ENCODE data around the gene SMAD3.

The SMAD3 gene

DNA sequence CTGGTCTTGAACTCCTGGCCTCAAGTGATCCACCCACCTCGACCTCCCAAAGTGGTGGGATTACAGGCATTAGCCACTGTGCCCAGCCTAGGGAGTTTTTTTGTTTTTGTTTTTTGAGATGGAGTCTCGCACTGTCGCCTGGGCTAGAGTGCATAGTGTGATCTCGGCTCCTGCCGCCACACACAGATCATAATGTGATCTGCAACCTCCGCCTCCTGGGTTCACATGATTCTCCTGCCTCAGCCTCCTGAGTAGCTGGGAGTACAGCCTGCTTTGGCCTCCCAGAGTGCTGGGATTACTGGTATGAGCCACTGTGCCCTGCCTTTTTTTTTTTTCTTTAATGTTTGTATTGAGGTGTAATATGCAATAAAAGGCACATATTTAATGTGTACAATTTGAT is 78.2 kb downstream of the SMAD3 start:
- H3K9me3 ChIP-seq (ENCODE audit: insufficient read depth, low read length) = no peaks in the 10 kb centered on the region
- H3K4me1 ChIP-seq (ENCODE audit: insufficient read depth, insufficient read length) = peaks cover 31% of the 10 kb centered on the region
- H3K4me3 ChIP-seq (ENCODE audit: insufficient read length, low read depth) = no peak overlapping the region
- H3K27me3 ChIP-seq (ENCODE audit: insufficient read depth, insufficient read length) = no peaks in the 10 kb centered on the region
- no peak for TF ChIP-seq ZNF274 (IDR thresholded peaks at IDR 0.05; ENCODE audit: low read depth, low read length)
- no peak for TF ChIP-seq YY1 (IDR thresholded peaks at IDR 0.05; ENCODE audit: insufficient read depth, insufficient read length)
- no peak for TF ChIP-seq SUZ12 (IDR thresholded peaks at IDR 0.05; ENCODE audit: extremely low read depth, insufficient read depth, insufficient read length)
- DNase-seq (ENCODE audit: low read depth, low spot score) = no peak
- no peak overlapping the region for H3K9ac ChIP-seq (ENCODE audit: insufficient read length, low read depth)
- H3K36me3 ChIP-seq (ENCODE audit: insufficient read depth, insufficient read length, low read length) = peaks cover 9% of the 10 kb centered on the region

DNA sequence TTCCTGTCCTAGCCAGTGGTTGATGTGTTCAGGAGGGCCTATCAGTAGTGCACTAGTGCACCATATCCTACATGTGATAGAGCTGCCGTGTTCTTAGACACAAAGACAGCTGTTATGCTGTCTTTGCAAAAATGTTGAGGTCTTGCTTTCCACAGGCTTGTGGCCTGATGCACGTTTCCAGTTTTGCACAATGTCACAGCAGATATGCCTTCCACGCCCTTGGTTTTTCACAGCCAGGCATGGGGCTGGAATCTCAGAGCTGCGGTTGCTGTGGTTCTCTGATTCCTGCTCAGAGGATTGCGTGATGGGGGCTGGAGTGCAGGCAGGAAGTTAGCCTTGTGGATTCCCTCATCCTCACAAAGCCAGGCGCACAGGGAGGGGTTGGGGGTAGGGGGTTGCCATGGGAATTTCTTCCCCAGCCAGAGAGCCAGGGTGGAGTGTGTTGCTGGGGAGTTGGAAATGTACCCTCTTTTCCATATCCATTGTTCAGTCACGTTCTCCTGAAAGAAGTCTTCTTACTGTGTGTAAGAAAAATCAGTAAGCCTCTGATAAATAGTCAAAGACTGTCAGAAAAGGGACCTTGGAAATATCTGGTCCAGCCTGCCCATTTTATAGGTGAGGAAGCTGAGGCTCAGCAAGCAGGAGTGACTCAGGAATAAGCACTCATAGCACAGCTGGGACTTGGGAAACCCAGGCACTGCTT is 79.4 kb downstream of the SMAD3 start:
- peaks cover 9% of the 10 kb centered on the region for H3K36me3 ChIP-seq (ENCODE audit: insufficient read depth, insufficient read length, low read length)
- H3K27me3 ChIP-seq (ENCODE audit: insufficient read depth, insufficient read length) = no peaks in the 10 kb centered on the region
- peaks cover 36% of the 10 kb centered on the region for H3K4me1 ChIP-seq (ENCODE audit: insufficient read depth, insufficient read length)
- no peak overlapping the region for H3K4me3 ChIP-seq (ENCODE audit: insufficient read length, low read depth)
- H3K9ac ChIP-seq (ENCODE audit: insufficient read length, low read depth) = peak overlapping the region; percentile 53
- no peaks in the 10 kb centered on the region for H3K9me3 ChIP-seq (ENCODE audit: insufficient read depth, low read length)
- peak; percentile 62 for DNase-seq (ENCODE audit: low read depth, low spot score)
- TF ChIP-seq YY1 (IDR thresholded peaks at IDR 0.05; ENCODE audit: insufficient read depth, insufficient read length) (no peak), ZNF274 (IDR thresholded peaks at IDR 0.05; ENCODE audit: low read depth, low read length) (no peak), SUZ12 (IDR thresholded peaks at IDR 0.05; ENCODE audit: extremely low read depth, insufficient read depth, insufficient read length) (no peak)

- no peak for DNase-seq (ENCODE audit: low read depth, low spot score)
- TF ChIP-seq ZNF274 (IDR thresholded peaks at IDR 0.05; ENCODE audit: low read depth, low read length) = no peak
- no peak for TF ChIP-seq SUZ12 (IDR thresholded peaks at IDR 0.05; ENCODE audit: extremely low read depth, insufficient read depth, insufficient read length)
- TF ChIP-seq YY1 (IDR thresholded peaks at IDR 0.05; ENCODE audit: insufficient read depth, insufficient read length) = no peak
- H3K9ac ChIP-seq (ENCODE audit: insufficient read length, low read depth) = no peak overlapping the region
- no peak overlapping the region for H3K4me3 ChIP-seq (ENCODE audit: insufficient read length, low read depth)
- H3K27me3 ChIP-seq (ENCODE audit: insufficient read depth, insufficient read length) = no peaks in the 10 kb centered on the region
- no peaks in the 10 kb centered on the region for H3K9me3 ChIP-seq (ENCODE audit: insufficient read depth, low read length)
- peaks cover 36% of the 10 kb centered on the region for H3K4me1 ChIP-seq (ENCODE audit: insufficient read depth, insufficient read length)
- peaks cover 9% of the 10 kb centered on the region for H3K36me3 ChIP-seq (ENCODE audit: insufficient read depth, insufficient read length, low read length)
Observed at GRCh38 chr15:67145312-67145610, 79.9 kb downstream of the SMAD3 start.

DNA sequence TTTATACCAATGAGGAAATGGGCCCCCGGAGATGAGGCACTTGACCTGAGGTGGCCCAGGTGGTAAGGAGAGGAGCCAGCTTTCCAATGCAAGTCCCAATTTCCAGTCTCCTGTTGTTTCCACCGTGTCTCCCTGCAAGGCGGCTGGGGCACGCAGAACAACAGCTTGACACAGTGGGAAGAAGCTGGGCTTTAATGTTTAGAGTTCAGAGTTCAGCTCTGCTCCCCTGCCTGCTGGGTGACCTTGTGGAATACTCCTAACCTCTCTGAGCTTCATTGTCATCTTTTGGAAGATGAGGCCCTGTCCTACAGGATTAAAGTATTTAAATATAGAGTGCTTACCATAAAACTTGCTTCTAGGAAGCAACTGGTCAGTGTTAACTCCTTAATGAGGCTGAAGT is 80.3 kb downstream of the SMAD3 start:
- peaks cover 9% of the 10 kb centered on the region for H3K36me3 ChIP-seq (ENCODE audit: insufficient read depth, insufficient read length, low read length)
- H3K9me3 ChIP-seq (ENCODE audit: insufficient read depth, low read length) = no peaks in the 10 kb centered on the region
- TF ChIP-seq ZNF274 (IDR thresholded peaks at IDR 0.05; ENCODE audit: low read depth, low read length) (no peak), SUZ12 (IDR thresholded peaks at IDR 0.05; ENCODE audit: extremely low read depth, insufficient read depth, insufficient read length) (no peak)
- H3K27me3 ChIP-seq (ENCODE audit: insufficient read depth, insufficient read length) = no peaks in the 10 kb centered on the region
- no peak overlapping the region for H3K4me3 ChIP-seq (ENCODE audit: insufficient read length, low read depth)
- DNase-seq (ENCODE audit: low read depth, low spot score) = no peak
- peaks cover 36% of the 10 kb centered on the region for H3K4me1 ChIP-seq (ENCODE audit: insufficient read depth, insufficient read length)
- H3K9ac ChIP-seq (ENCODE audit: insufficient read length, low read depth) = no peak overlapping the region

GRCh38 chr15:67146234-67146633 is 80.8 kb downstream of the SMAD3 start:
- peaks cover 36% of the 10 kb centered on the region for H3K4me1 ChIP-seq (ENCODE audit: insufficient read depth, insufficient read length)
- TF ChIP-seq YY1 (IDR thresholded peaks at IDR 0.05; ENCODE audit: insufficient read depth, insufficient read length) = no peak
- no peak for TF ChIP-seq ZNF274 (IDR thresholded peaks at IDR 0.05; ENCODE audit: low read depth, low read length)
- no peak for TF ChIP-seq SUZ12 (IDR thresholded peaks at IDR 0.05; ENCODE audit: extremely low read depth, insufficient read depth, insufficient read length)
- H3K4me3 ChIP-seq (ENCODE audit: insufficient read length, low read depth) = no peak overlapping the region
- H3K9ac ChIP-seq (ENCODE audit: insufficient read length, low read depth) = peak overlapping the region; percentile 45
- peaks cover 6% of the 10 kb centered on the region for H3K36me3 ChIP-seq (ENCODE audit: insufficient read depth, insufficient read length, low read length)
- no peak for DNase-seq (ENCODE audit: low read depth, low spot score)
- H3K27me3 ChIP-seq (ENCODE audit: insufficient read depth, insufficient read length) = no peaks in the 10 kb centered on the region
- H3K9me3 ChIP-seq (ENCODE audit: insufficient read depth, low read length) = no peaks in the 10 kb centered on the region

GRCh38 chr15:67146875-67147381 is 81.5 kb downstream of the SMAD3 start:
- Histone ChIP-seq H3K9me3 (ENCODE audit: insufficient read depth, low read length) (no peaks in the 10 kb centered on the region), H3K4me3 (ENCODE audit: insufficient read length, low read depth) (no peak overlapping the region), H3K4me1 (ENCODE audit: insufficient read depth, insufficient read length) (peaks cover 36% of the 10 kb centered on the region), H3K9ac (ENCODE audit: insufficient read length, low read depth) (peak overlapping the region; percentile 54), H3K27me3 (ENCODE audit: insufficient read depth, insufficient read length) (no peaks in the 10 kb centered on the region), H3K36me3 (ENCODE audit: insufficient read depth, insufficient read length, low read length) (no peaks in the 10 kb centered on the region)
- no peak for TF ChIP-seq SUZ12 (IDR thresholded peaks at IDR 0.05; ENCODE audit: extremely low read depth, insufficient read depth, insufficient read length)
- no peak for TF ChIP-seq ZNF274 (IDR thresholded peaks at IDR 0.05; ENCODE audit: low read depth, low read length)
- TF ChIP-seq YY1 (IDR thresholded peaks at IDR 0.05; ENCODE audit: insufficient read depth, insufficient read length) = no peak
- peak; percentile 42 for DNase-seq (ENCODE audit: low read depth, low spot score)

GRCh38 chr15:67147396-67147949 is 82.1 kb downstream of the SMAD3 start:
- Histone ChIP-seq H3K9me3 (ENCODE audit: insufficient read depth, low read length) (no peaks in the 10 kb centered on the region), H3K4me1 (ENCODE audit: insufficient read depth, insufficient read length) (peaks cover 34% of the 10 kb centered on the region), H3K36me3 (ENCODE audit: insufficient read depth, insufficient read length, low read length) (peaks cover 3% of the 10 kb centered on the region), H3K4me3 (ENCODE audit: insufficient read length, low read depth) (no peak overlapping the region), H3K27me3 (ENCODE audit: insufficient read depth, insufficient read length) (no peaks in the 10 kb centered on the region), H3K9ac (ENCODE audit: insufficient read length, low read depth) (peak overlapping the region; percentile 54)
- DNase-seq (ENCODE audit: low read depth, low spot score) = no peak
- TF ChIP-seq SUZ12 (IDR thresholded peaks at IDR 0.05; ENCODE audit: extremely low read depth, insufficient read depth, insufficient read length) = no peak
- TF ChIP-seq ZNF274 (IDR thresholded peaks at IDR 0.05; ENCODE audit: low read depth, low read length) = no peak
- TF ChIP-seq YY1 (IDR thresholded peaks at IDR 0.05; ENCODE audit: insufficient read depth, insufficient read length) = no peak
